Thyroid gland (tissue), 4 donors: Measurements from ENCODE around the gene IFT122. TPM values are rescaled to one million over a fixed set of nuclear protein-coding genes. Genes with fewer than 3 reads are reported as not detected.
"Not testable (repeated sequence)": the region's sequence is repeated elsewhere in the genome, so short reads cannot be mapped to it uniquely, and the experiment has no call there.

ENCODE experiments used
- DNase-seq, 2 donors: peaks; one replicate each; pipeline ENCODE4 v3.0.0-alpha.2; 2019
- H3K27ac ChIP-seq, 3 donors: fragments of 200-600 bp; sonication (generic); 1 replicate in 2 of 3; 2 replicates in 1 of 3; pipeline ENCODE4 v1.5.1; 2016 to 2019; ENCODE audit warnings: mild to moderate bottlenecking in 1 of 3, moderate library complexity in 1 of 3
- H3K27me3 ChIP-seq: fragments of 200-600 bp; sonication (generic); one replicate; pipeline ENCODE4 v1.5.1; 2019
- H3K36me3 ChIP-seq, 2 donors: fragments of 200-600 bp; sonication (generic); one replicate each; pipeline ENCODE4 v1.5.1; 2016 to 2019
- H3K4me1 ChIP-seq, 2 donors: fragments of 200-600 bp; sonication (generic); one replicate each; pipeline ENCODE4 v1.5.1; 2017 to 2019
- H3K4me3 ChIP-seq, 3 donors: fragments of 200-600 bp; sonication (generic); replicated peaks in 1 of 3; 1 replicate in 2 of 3; 2 replicates in 1 of 3; pipeline ENCODE4 v1.5.1; 2016; ENCODE audit warnings: mild to moderate bottlenecking in 1 of 3
- H3K9me3 ChIP-seq: fragments of 200-600 bp; sonication (generic); one replicate; pipeline ENCODE4 v1.5.1; 2017
- POLR2A ChIP-seq, 2 donors: fragments of 450-650 bp; IDR thresholded peaks; one replicate each; pipeline ENCODE4 v1.6.1; 2017; ENCODE audit warnings: antibody characterized with exemption in 2 of 2, mild to moderate bottlenecking in 2 of 2, moderate library complexity in 1 of 2
- WGBS, 2 donors: methylation state at CpG; one replicate each; pipeline ENCODE4 v1.1.5; 2017; 5-methylcytosine and 5-hydroxymethylcytosine counted together
- intact Hi-C: fragments of 100-400 bp; cut with DNase I; formaldehyde crosslinking; loops from one replicate; pipeline ENCODE4 v1.15.1; 2023
- total RNA-seq, 4 donors: library from RNA; depleted of rRNA; stranded (reverse); fragments of >200 nt; gene quantifications; one replicate each; pipeline ENCODE4 v1.2.3, GENCODE V29; 2016
- TF ChIP-seq, protein P1 (sequence below), 6 experiments: fragments of 200-600 bp in 3 of 6; fragments of 450-650 bp in 3 of 6; sonication (generic) in 3 of 6; IDR thresholded peaks; one replicate each; pipeline ENCODE4 v1.5.1; 2016 to 2019; ENCODE audit warnings: antibody characterized with exemption in 6 of 6, mild to moderate bottlenecking in 2 of 6, inconsistent platforms in 1 of 6, moderate library complexity in 1 of 6

IFT122 gene
- total RNA-seq, 4 donors from 2014 or later = 40.7 to 67.9 (median 46.7) TPM

DNA sequence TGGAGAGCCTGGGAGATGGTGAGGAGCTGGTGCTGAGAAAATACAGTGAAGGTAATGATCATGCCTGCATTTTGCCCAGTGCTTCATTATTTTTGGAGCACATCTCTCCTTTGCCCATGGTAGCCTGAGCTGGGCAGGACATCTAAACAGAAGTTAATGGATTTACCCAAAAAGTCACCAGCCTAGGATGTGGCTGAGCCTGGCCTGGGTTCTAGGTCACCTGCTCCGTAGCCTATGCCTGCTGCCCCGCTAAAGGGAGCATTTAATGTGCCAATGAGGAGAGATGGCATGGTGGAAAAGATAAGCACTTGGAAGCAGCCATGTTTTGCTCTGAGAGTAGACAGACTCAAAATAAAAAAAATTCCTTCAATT, 46.6 kb downstream of the IFT122 start:
- Histone ChIP-seq H3K4me3 (no peak overlapping the region), H3K4me1 (peaks cover 6 to 36% of the 10 kb centered on the region in 2 donors), H3K27me3 (no peaks in the 10 kb centered on the region), H3K36me3 (peaks cover 5 to 8% of the 10 kb centered on the region in 2 donors), H3K27ac (peak overlapping the region in 2 of 3 donors; percentile 26 to 66), H3K9me3 (no peaks in the 10 kb centered on the region)
- WGBS, 2 donors = 94 to 97% methylated on average over 2 of the region's 2 CpGs
- TF ChIP-seq POLR2A (IDR thresholded peaks at IDR 0.05) = no peak
- TF ChIP-seq, protein P1, sequence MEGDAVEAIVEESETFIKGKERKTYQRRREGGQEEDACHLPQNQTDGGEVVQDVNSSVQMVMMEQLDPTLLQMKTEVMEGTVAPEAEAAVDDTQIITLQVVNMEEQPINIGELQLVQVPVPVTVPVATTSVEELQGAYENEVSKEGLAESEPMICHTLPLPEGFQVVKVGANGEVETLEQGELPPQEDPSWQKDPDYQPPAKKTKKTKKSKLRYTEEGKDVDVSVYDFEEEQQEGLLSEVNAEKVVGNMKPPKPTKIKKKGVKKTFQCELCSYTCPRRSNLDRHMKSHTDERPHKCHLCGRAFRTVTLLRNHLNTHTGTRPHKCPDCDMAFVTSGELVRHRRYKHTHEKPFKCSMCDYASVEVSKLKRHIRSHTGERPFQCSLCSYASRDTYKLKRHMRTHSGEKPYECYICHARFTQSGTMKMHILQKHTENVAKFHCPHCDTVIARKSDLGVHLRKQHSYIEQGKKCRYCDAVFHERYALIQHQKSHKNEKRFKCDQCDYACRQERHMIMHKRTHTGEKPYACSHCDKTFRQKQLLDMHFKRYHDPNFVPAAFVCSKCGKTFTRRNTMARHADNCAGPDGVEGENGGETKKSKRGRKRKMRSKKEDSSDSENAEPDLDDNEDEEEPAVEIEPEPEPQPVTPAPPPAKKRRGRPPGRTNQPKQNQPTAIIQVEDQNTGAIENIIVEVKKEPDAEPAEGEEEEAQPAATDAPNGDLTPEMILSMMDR (IDR thresholded peaks at IDR 0.05) = no peak
- intact Hi-C loops = loop anchor here (10.0 kb wide), 1 partner anchor 338 kb away; no protein-coding TSS in a partner anchor
- no peak for DNase-seq

DNA sequence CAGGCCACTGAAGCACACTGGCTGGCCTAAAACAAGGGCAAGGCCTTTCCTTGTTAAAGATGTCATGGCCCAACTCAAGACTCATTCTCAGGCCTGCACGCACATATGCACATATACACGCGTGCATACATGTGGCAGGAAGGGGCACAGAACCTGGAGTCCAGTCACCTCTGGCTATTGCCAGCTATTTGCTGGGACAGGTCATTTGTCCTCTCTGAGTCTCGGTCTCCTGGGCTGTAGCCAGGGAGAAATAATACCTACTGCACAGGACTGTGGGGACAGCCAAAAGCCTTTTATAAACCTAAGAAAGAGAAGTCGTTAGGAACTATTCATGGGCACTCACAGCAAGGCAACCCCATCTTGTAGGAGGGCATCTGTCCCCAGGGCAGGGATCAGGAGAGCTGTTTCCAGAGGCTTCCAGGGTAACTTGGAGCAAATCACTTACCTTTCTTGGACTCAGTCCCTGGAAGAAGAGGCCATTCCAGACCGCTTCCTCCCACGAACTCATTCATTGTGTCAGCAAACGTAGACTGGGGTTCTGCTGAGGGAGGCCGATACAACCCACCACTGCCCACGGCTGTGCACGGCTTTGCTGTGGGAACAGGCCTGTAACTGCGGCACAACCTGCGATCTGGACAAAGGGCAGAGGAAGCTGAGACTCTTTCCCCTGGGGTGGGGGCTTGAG, 47.3 kb downstream of the IFT122 start:
- peak overlapping the region in 1 of 3 donors; percentile 66 for H3K27ac ChIP-seq
- intact Hi-C loops = loop anchor here (10.0 kb wide), 1 partner anchor 337 kb away; no protein-coding TSS in a partner anchor
- WGBS, 2 donors = 86 to 87% methylated on average over 13 of the region's 13 CpGs
- H3K4me1 ChIP-seq = peaks cover 6 to 29% of the 10 kb centered on the region in 2 donors
- no peaks in the 10 kb centered on the region for H3K9me3 ChIP-seq
- no peak overlapping the region for H3K4me3 ChIP-seq
- no peak for DNase-seq
- peaks cover 5 to 9% of the 10 kb centered on the region in 2 donors for H3K36me3 ChIP-seq
- TF ChIP-seq, protein P1 (IDR thresholded peaks at IDR 0.05) = no peak
- TF ChIP-seq POLR2A (IDR thresholded peaks at IDR 0.05) = no peak
- no peaks in the 10 kb centered on the region for H3K27me3 ChIP-seq

- 95 to 100% methylated on average over 4 of the region's 4 CpGs for WGBS, 2 donors
- not testable (repeated sequence) for DNase-seq, H3K9me3 ChIP-seq, H3K4me3 ChIP-seq, H3K27ac ChIP-seq, H3K27me3 ChIP-seq
- intact Hi-C loops = loop anchor here (10.0 kb wide), 1 partner anchor 337 kb away; no protein-coding TSS in a partner anchor
- H3K4me1 ChIP-seq = peaks cover 6 to 26% of the 10 kb centered on the region in 2 donors
- peaks cover 5 to 10% of the 10 kb centered on the region in 2 donors for H3K36me3 ChIP-seq
These were observed 47.9 kb downstream of the IFT122 start for GRCh38 chr3:129487868-129488335.

- not testable (repeated sequence) for H3K27me3 ChIP-seq, H3K27ac ChIP-seq, DNase-seq, H3K9me3 ChIP-seq, H3K4me3 ChIP-seq
- WGBS, 2 donors = 89 to 94% methylated on average over 10 of the region's 10 CpGs
- Histone ChIP-seq H3K4me1 (peaks cover 6 to 29% of the 10 kb centered on the region in 2 donors), H3K36me3 (peaks cover 5 to 10% of the 10 kb centered on the region in 2 donors)
- intact Hi-C loops = loop anchor here (10.0 kb wide), 1 partner anchor 336 kb away; no protein-coding TSS in a partner anchor
These were observed 49.2 kb downstream of the IFT122 start for GRCh38 chr3:129489258-129489657.

GRCh38 chr3:129490273-129490675, 50.2 kb downstream of the IFT122 start:
- intact Hi-C loops = loop anchor here (10.0 kb wide), 1 partner anchor 135 kb away; no protein-coding TSS in a partner anchor
- no peaks in the 10 kb centered on the region for H3K9me3 ChIP-seq
- H3K27ac ChIP-seq = peak overlapping the region; percentile 63 to 87 (median 81)
- no peak for TF ChIP-seq POLR2A (IDR thresholded peaks at IDR 0.05)
- TF ChIP-seq, protein P1 (IDR thresholded peaks at IDR 0.05) = peak; percentile 69 to 89 (median 85)
- H3K36me3 ChIP-seq = peaks cover 5 to 10% of the 10 kb centered on the region in 2 donors
- H3K27me3 ChIP-seq = no peaks in the 10 kb centered on the region
- 7 to 32% methylated on average over 2 to 5 of the region's 5 CpGs for WGBS, 2 donors
- H3K4me1 ChIP-seq = peaks cover 6 to 38% of the 10 kb centered on the region in 2 donors
- no peak overlapping the region for H3K4me3 ChIP-seq
- DNase-seq = peak; percentile 78 to 84

DNA sequence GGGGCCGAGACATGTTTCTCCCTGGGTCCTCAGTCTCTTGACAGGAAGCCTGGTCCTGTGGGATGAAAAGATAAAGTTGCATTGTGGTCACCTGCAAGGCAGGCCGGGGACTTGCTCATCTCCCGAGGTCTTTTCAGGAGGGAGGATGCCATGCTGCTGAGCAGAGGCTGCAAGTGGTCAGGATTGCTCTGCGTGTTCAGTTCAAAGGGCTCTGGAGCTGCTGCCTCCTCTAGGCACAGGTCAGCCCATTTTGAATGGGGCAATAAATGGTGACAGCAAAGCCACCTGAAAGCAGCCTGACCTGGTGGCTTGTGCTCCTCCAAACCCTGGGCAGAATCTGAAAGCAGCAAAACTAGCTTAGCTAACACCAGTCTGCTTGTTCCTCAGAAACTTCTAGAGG, 51.1 kb downstream of the IFT122 start:
- 82 to 83% methylated on average over 3 to 4 of the region's 4 CpGs for WGBS, 2 donors
- H3K4me1 ChIP-seq = peaks cover 6 to 37% of the 10 kb centered on the region in 2 donors
- intact Hi-C loops = loop anchor here (10.0 kb wide), 1 partner anchor 134 kb away; no protein-coding TSS in a partner anchor
- H3K9me3 ChIP-seq, DNase-seq, H3K36me3 ChIP-seq, H3K4me3 ChIP-seq, H3K27me3 ChIP-seq: not testable (repeated sequence)
- peak overlapping the region; percentile 63 to 87 (median 81) for H3K27ac ChIP-seq
